Measurements from ENCODE around the gene MAML3.

DNA sequence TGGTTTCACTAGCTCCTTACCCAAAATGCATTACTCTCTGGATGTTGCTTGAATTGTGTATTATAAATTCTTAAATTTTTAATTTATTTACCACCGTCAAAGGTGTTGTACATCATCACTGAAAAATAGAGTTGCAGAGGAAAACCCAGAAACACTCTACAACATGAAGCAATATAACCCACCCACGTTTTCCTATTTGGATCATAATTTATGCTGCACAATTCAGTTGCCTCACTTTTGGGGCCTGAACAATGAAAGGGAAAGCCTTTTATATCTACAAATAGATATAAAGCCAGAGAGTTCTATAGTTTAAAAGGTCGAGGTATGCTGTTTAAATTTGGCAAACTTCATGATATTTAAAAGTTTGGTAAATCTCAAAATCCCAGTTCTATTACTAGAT is 372.9 kb downstream of the MAML3 start:
- TF ChIP-seq, protein P1, sequence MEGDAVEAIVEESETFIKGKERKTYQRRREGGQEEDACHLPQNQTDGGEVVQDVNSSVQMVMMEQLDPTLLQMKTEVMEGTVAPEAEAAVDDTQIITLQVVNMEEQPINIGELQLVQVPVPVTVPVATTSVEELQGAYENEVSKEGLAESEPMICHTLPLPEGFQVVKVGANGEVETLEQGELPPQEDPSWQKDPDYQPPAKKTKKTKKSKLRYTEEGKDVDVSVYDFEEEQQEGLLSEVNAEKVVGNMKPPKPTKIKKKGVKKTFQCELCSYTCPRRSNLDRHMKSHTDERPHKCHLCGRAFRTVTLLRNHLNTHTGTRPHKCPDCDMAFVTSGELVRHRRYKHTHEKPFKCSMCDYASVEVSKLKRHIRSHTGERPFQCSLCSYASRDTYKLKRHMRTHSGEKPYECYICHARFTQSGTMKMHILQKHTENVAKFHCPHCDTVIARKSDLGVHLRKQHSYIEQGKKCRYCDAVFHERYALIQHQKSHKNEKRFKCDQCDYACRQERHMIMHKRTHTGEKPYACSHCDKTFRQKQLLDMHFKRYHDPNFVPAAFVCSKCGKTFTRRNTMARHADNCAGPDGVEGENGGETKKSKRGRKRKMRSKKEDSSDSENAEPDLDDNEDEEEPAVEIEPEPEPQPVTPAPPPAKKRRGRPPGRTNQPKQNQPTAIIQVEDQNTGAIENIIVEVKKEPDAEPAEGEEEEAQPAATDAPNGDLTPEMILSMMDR (IDR thresholded peaks at IDR 0.05; ENCODE audit: insufficient read depth, low read depth, low read length), result no peak
- no peak for TF ChIP-seq EZH2 (IDR thresholded peaks at IDR 0.05; ENCODE audit: insufficient read depth, low read length)

All from astrocyte (in vitro differentiated cells and primary cell).